Regular cardiac myocyte (primary cell): Measurements from ENCODE around the gene RGS13. TPM values are rescaled to one million over a fixed set of nuclear protein-coding genes. Genes with fewer than 3 reads are reported as not detected.

Source experiments
- total RNA-seq: library from RNA; depleted of rRNA; stranded (reverse); fragments of >200 nt; gene quantifications from 2 replicates; pipeline ENCODE4 v1.2.3, GENCODE V29; 2014

Gene RGS13
- not detected in 2 replicates for total RNA-seq

GRCh38 chr1:192635939-192636338, at the start of gene RGS13:
RGS13 (plus strand) TSS chr1:192636147; CDS start chr1:192644335, 8,188 bp downstream.

Other genes with a start within 250 kb of the RGS13 start
- under 0.01 TPM in 1 of 2 replicates, not detected in the other for gene RGS1, start 60.4 kb upstream of the RGS13 start, total RNA-seq
- 48.5 and 76.1 TPM in 2 replicates for gene RGS2, start 172.9 kb downstream of the RGS13 start, total RNA-seq